ENCODE data around the gene PSMB7.

PSMB7 gene

GRCh38 chr9:124347206-124347967 is 67.9 kb downstream of the PSMB7 start:
- Mint-ChIP-seq H3K36me3 (ENCODE audit: low read depth) (peaks cover 20% of the 10 kb centered on the region), H3K4me1 (no peaks in the 10 kb centered on the region)

GRCh38 chr9:124346347-124347163 is 68.7 kb downstream of the PSMB7 start:
- no peak for ATAC-seq
- H3K4me1 Mint-ChIP-seq = no peaks in the 10 kb centered on the region
- no peaks in the 10 kb centered on the region for H3K27me3 Mint-ChIP-seq
- peaks cover 12% of the 10 kb centered on the region for H3K36me3 Mint-ChIP-seq (ENCODE audit: low read depth)
- no peaks in the 10 kb centered on the region for H3K9me3 Mint-ChIP-seq
- H3K4me3 Mint-ChIP-seq = no peak overlapping the region
- no peak overlapping the region for H3K27ac Mint-ChIP-seq
- no peak for DNase-seq

More at GRCh38 chr9:124347206-124347967, 67.9 kb downstream of the PSMB7 start:
- Mint-ChIP-seq H3K27ac (no peak overlapping the region), H3K27me3 (no peaks in the 10 kb centered on the region), H3K4me3 (no peak overlapping the region), H3K9me3 (no peaks in the 10 kb centered on the region)
- ATAC-seq (no peak), DNase-seq (no peak)

GRCh38 chr9:124345751-124346281 is 69.4 kb downstream of the PSMB7 start:
- H3K4me1 Mint-ChIP-seq = no peaks in the 10 kb centered on the region
- H3K4me3 Mint-ChIP-seq = no peak overlapping the region
- ATAC-seq (no peak), DNase-seq (no peak)
- H3K36me3 Mint-ChIP-seq (ENCODE audit: low read depth) = peaks cover 6% of the 10 kb centered on the region
- no peaks in the 10 kb centered on the region for H3K9me3 Mint-ChIP-seq
- no peak overlapping the region for H3K27ac Mint-ChIP-seq
- no peaks in the 10 kb centered on the region for H3K27me3 Mint-ChIP-seq

- DNase-seq = no peak
- no peaks in the 10 kb centered on the region for H3K9me3 Mint-ChIP-seq
- no peaks in the 10 kb centered on the region for H3K27me3 Mint-ChIP-seq
These were observed 70.2 kb downstream of the PSMB7 start for GRCh38 chr9:124345063-124345462.

GRCh38 chr9:124344291-124345050 is 70.8 kb downstream of the PSMB7 start:
- DNase-seq (no peak), ATAC-seq (no peak)
- Mint-ChIP-seq H3K27me3 (no peaks in the 10 kb centered on the region), H3K27ac (no peak overlapping the region), H3K36me3 (ENCODE audit: low read depth) (peaks cover 6% of the 10 kb centered on the region), H3K4me3 (no peak overlapping the region), H3K4me1 (no peaks in the 10 kb centered on the region), H3K9me3 (no peaks in the 10 kb centered on the region)

More at GRCh38 chr9:124345063-124345462, 70.2 kb downstream of the PSMB7 start:
- no peak overlapping the region for H3K27ac Mint-ChIP-seq
- no peaks in the 10 kb centered on the region for H3K4me1 Mint-ChIP-seq
- H3K4me3 Mint-ChIP-seq = no peak overlapping the region
- H3K36me3 Mint-ChIP-seq (ENCODE audit: low read depth) = peaks cover 6% of the 10 kb centered on the region
- ATAC-seq = no peak

GRCh38 chr9:124343533-124344290 is 71.5 kb downstream of the PSMB7 start:
- no peak overlapping the region for H3K27ac Mint-ChIP-seq
- ATAC-seq (no peak), DNase-seq (no peak)
- no peaks in the 10 kb centered on the region for H3K9me3 Mint-ChIP-seq
- H3K27me3 Mint-ChIP-seq = no peaks in the 10 kb centered on the region
- H3K4me3 Mint-ChIP-seq = no peak overlapping the region
- H3K4me1 Mint-ChIP-seq = no peaks in the 10 kb centered on the region
- H3K36me3 Mint-ChIP-seq (ENCODE audit: low read depth) = peaks cover 6% of the 10 kb centered on the region

GRCh38 chr9:124342776-124343485 is 72.3 kb downstream of the PSMB7 start:
- Mint-ChIP-seq H3K27me3 (no peaks in the 10 kb centered on the region), H3K9me3 (no peaks in the 10 kb centered on the region), H3K4me3 (no peak overlapping the region), H3K4me1 (no peaks in the 10 kb centered on the region), H3K36me3 (ENCODE audit: low read depth) (peaks cover 6% of the 10 kb centered on the region), H3K27ac (no peak overlapping the region)
- ATAC-seq (no peak), DNase-seq (no peak)

- H3K27ac Mint-ChIP-seq = no peak overlapping the region
- no peak overlapping the region for H3K4me3 Mint-ChIP-seq
- no peaks in the 10 kb centered on the region for H3K4me1 Mint-ChIP-seq
- no peaks in the 10 kb centered on the region for H3K27me3 Mint-ChIP-seq
- no peaks in the 10 kb centered on the region for H3K9me3 Mint-ChIP-seq
- DNase-seq (no peak), ATAC-seq (no peak)
- peaks cover 11% of the 10 kb centered on the region for H3K36me3 Mint-ChIP-seq (ENCODE audit: low read depth)
These were observed 72.9 kb downstream of the PSMB7 start for GRCh38 chr9:124342402-124342775.

GRCh38 chr9:124341455-124342170 is 73.6 kb downstream of the PSMB7 start:
- peaks cover 15% of the 10 kb centered on the region for H3K36me3 Mint-ChIP-seq (ENCODE audit: low read depth)
- no peaks in the 10 kb centered on the region for H3K4me1 Mint-ChIP-seq
- H3K4me3 Mint-ChIP-seq = no peak overlapping the region
- no peak for DNase-seq
- no peaks in the 10 kb centered on the region for H3K27me3 Mint-ChIP-seq
- no peak overlapping the region for H3K27ac Mint-ChIP-seq
- no peaks in the 10 kb centered on the region for H3K9me3 Mint-ChIP-seq
- ATAC-seq = no peak

- Mint-ChIP-seq H3K4me1 (no peaks in the 10 kb centered on the region), H3K36me3 (ENCODE audit: low read depth) (peaks cover 19% of the 10 kb centered on the region), H3K4me3 (no peak overlapping the region), H3K27ac (no peak overlapping the region), H3K9me3 (no peaks in the 10 kb centered on the region), H3K27me3 (no peaks in the 10 kb centered on the region)
- DNase-seq = no peak
- ATAC-seq = no peak
These were observed 74.8 kb downstream of the PSMB7 start for GRCh38 chr9:124340219-124341069.

- Mint-ChIP-seq H3K27ac (no peak overlapping the region), H3K9me3 (no peaks in the 10 kb centered on the region), H3K36me3 (ENCODE audit: low read depth) (peaks cover 19% of the 10 kb centered on the region)
These were observed 75.6 kb downstream of the PSMB7 start for GRCh38 chr9:124339603-124340146.

GRCh38 chr9:124337562-124337961 is 77.7 kb downstream of the PSMB7 start:
- Mint-ChIP-seq H3K36me3 (ENCODE audit: low read depth) (peaks cover 19% of the 10 kb centered on the region), H3K4me3 (no peak overlapping the region), H3K9me3 (no peaks in the 10 kb centered on the region), H3K4me1 (no peaks in the 10 kb centered on the region), H3K27me3 (no peaks in the 10 kb centered on the region), H3K27ac (no peak overlapping the region)
- DNase-seq = no peak
- no peak for ATAC-seq

More at GRCh38 chr9:124339603-124340146, 75.6 kb downstream of the PSMB7 start:
- H3K4me1 Mint-ChIP-seq = no peaks in the 10 kb centered on the region
- H3K27me3 Mint-ChIP-seq = no peaks in the 10 kb centered on the region
- ATAC-seq (no peak), DNase-seq (no peak)
- H3K4me3 Mint-ChIP-seq = no peak overlapping the region
